GM10266 (cell line): ENCODE results near the gene GTPBP6.

Experiments used
- DNase-seq: peaks from one replicate; pipeline ENCODE4 v3.0.0; 2012; ENCODE audit errors: extremely low spot score
- TF ChIP-seq, protein P1 (sequence below): IDR thresholded peaks from 2 replicates; pipeline ENCODE4 v1.5.1; 2012; ENCODE audit warnings: mild to moderate bottlenecking, low read depth; ENCODE audit not compliant: control insufficient read depth, insufficient read depth; ENCODE audit errors: missing control alignments

GTPBP6 gene

DNA sequence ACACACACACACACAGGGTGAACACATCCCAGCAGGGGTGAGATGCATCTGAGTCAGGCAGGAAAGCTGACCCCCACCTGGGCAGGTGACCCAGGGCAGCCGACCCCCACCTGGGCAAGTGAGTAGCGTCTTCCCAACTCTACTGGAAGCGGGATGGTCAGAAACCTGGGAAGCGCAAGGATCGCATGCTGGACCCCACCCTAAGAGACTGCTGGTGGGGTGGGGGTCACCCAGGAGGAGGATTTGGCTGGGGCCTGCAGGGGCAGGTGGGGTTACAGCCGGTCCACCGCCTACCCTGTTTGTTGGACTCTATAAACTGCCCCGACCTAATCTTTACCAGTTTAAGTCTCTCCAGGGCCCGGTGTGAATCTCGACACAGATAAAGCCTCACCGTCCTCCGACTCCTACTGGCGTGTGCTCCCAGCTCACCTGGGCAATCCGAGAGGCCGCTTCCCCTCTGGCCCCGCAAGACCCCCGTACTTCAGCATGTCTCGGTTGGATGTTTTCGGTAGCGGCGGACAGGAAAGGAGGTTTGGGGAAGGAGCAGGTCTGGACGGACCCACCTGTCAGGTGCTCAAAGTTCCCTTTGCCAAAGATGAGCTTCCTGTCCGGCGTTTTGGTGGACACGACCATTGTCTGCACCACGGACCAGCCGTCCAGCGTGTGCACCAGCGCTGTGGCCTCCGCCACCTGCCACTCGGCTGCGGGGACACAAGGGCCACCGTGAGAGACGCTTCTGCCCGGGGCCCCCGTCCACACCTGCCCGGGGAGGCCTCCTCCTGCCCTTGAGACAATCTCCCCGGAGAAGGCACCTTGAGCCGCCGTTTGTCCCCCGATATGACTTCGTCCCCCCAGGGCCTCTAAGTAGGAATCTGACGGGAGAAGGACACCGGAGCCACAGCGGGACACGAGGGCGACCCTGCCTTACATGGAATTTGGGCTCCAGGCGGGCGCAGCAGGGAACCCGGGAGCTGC, 2.0 kb downstream of the GTPBP6 start:
- TF ChIP-seq, protein P1, sequence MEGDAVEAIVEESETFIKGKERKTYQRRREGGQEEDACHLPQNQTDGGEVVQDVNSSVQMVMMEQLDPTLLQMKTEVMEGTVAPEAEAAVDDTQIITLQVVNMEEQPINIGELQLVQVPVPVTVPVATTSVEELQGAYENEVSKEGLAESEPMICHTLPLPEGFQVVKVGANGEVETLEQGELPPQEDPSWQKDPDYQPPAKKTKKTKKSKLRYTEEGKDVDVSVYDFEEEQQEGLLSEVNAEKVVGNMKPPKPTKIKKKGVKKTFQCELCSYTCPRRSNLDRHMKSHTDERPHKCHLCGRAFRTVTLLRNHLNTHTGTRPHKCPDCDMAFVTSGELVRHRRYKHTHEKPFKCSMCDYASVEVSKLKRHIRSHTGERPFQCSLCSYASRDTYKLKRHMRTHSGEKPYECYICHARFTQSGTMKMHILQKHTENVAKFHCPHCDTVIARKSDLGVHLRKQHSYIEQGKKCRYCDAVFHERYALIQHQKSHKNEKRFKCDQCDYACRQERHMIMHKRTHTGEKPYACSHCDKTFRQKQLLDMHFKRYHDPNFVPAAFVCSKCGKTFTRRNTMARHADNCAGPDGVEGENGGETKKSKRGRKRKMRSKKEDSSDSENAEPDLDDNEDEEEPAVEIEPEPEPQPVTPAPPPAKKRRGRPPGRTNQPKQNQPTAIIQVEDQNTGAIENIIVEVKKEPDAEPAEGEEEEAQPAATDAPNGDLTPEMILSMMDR: no peak
- no peak for DNase-seq

GRCh38 chrX:314781-315595, 3.6 kb downstream of the GTPBP6 start:
- TF ChIP-seq, protein P1: no peak
- DNase-seq: no peak

DNA sequence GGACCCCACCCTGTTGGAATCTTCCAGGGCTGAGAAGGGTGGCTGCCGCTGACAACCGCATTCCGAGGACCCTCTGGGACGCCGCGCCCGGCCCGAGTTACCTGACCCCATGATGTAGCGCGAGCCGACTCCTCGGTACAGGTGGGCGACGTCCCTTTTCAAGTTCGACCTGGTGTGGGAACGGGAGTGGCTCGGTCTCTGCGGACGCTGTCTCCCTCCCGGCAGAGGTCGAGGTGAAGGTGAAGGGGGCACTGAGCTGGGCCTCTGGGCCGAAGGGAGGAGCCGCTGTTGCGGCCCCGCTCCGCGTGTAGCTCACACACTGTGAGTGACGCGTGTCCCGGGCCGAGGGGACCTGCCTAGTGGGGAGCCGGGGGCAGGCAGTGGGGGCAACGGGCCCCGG, 4.5 kb downstream of the GTPBP6 start:
- DNase-seq: no peak
- TF ChIP-seq, protein P1: no peak

DNA sequence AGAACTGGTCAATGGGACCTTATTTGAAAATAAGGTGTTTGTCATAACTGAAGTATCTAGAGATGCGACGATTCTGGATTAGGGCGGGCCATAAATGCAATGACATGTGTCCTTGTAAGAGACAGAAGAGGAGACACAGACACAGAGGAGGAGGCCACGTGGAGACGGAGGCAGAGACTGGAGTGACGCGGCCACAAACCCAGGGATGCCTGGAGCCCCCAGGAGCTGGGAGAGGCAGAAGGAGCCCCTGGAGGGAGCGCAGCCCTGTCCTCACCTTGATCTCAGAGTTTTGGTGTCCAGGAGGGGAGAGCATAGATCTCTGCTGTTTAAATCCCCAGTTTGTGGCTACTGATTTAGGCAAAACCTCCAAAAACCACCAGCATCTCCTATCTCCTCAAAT, 5.0 kb downstream of the GTPBP6 start:
- TF ChIP-seq, protein P1: no peak
- DNase-seq: no peak

DNA sequence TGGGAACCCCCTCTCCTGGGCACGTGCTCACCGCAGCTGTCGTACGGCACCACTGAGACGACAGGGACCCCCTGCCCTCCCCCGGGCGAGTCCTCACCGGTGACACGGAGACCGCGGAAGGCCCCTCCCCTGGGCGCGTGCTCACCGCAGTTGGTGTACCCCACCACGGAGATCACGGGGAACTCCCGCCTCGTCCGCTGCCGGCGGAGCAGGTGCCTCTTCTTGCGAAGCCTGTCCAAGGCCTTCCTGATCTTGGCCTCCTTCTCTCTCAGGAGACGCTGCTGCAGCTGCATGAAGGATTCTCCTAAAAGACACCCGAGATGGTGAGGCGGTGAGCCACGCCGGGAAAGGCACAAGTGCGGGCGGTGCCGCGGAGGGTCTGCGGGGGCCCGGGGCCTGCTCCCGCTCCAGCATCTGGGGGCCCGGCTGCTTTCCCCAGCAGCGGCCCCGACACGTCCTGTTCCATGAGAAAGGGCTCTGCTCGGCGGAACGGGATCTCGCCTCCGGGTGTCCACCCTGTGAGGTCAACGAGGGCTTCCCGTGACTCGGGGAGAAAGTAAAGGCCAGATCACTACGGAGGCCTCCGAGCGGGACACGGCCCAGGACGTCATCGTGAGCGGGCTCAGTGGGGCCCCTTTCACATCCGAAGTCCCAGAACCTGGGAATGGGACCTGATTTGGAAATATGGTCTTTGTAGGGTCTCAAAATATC, 5.8 kb downstream of the GTPBP6 start:
- DNase-seq: no peak

More for the DNA sequence above, 5.8 kb downstream of the GTPBP6 start:
- TF ChIP-seq, protein P1: no peak
